Hippocampal formation (tissue), 2 donors: ENCODE data around the gene GNE.
"Not testable (repeated sequence)": the region's sequence is repeated elsewhere in the genome, so short reads cannot be mapped to it uniquely, and the experiment has no call there.

Experiments
- DNase-seq, 2 donors: peaks; one replicate each; lab custom pipeline; 2025; lab: John Stamatoyannopoulos, UW

Gene GNE

DNA sequence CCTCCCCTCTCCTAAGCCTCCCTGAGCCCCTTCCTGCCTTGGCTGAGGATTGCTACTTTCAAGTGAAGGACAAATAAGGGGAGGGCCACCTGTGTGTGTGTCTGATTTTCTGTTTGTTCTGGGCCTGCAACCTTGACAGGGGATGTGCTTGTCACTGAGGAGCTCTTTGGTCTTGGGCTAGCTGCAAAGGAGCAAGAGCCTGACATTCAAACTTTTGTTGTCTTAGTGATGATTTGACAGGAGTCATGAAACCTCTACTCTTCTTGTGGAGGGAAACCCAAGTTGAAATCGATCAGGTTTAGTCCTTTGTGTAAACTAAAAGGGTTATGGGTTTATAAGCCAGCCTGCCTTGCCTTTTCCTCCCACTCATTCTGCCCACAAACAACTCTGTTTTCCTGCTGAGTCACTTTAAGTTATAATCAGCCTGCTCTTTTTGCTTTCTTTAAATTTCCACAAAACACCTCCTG, 50.7 kb downstream of the GNE start:
- no peak for DNase-seq

DNA sequence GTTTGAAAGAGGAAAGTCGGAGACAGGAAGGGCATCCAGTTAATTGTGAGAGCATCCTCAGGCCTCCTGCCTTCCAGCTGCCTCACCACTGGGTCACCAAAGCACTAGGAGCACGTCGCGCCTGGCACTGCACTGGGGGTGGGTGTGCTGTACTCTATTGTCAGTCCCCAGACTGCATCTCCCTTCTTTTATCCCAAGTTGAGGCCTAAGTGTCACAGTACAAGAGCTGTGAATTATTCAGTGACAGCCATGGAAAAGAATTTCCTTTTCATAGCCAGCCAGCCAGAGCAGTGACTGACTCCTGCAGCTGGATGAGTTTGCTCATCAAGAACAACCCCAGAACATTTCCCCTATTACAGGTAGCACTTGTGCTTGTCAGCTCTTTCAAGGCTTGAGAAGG, 51.2 kb downstream of the GNE start:
- peak; percentile 61 to 68 for DNase-seq

DNA sequence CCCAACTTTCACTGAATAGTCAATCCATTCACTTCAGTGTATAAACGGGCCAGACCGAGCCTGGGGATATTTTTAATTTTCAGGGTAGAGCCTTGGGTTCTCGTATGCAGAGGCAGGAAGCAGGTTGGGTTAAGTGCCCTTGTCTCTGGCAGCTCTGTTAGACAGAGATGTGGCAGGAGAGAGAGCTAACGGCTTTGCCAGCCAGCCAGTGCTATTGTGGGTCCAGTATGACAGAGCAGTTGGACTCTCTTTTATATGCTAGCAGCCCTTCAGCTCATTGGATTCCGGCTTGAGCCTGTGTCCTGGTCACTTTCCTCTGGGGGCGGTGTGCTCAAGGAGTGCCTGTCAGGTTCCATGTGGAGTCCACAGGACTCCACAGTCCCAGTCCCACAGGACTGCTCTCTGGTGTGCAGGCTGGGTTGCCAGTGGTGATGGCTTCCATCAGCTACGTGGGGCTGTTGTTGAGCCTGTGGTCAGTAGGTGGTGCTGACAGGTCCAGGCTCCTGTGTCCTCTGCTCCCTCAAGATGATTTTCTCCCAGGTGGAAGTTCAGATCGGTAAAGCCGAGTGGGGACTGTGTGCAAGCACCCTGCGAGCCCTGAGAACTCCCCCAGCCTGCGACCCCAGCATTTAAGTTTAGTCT, 53.2 kb downstream of the GNE start:
- DNase-seq = no peak

DNA sequence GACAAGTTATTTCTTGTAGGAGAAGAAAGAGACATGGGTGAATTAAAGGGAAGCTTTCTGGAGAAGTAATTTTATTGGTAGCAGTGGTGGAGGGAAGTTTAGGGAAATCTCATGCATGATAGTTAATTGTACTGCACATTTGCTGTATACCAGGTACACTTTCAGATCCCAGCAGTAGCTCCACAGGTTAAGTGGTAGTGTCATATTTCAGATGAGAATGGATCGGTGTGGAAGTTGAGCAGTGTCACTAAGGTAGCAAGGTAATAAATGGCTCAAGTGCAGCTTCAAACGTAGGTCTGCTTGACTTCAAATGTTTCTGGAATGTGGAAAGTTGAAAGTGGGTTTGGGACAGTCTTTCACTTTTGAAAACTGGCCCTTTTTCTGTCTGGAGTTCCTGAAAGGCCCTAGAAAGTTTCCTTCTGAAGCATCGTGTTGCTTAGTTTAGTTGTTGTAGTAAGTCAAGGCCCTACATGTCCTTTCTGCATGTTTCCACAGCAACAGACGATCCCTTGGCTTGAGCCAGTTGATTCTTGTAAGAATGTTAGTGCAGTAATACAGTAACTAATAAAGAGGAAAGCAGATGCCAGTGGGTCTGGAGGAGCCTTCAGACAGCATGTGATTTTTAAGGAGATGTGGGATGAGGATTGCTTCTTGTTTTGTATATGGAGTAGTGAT, 63.8 kb downstream of the GNE start:
- no peak for DNase-seq

DNA sequence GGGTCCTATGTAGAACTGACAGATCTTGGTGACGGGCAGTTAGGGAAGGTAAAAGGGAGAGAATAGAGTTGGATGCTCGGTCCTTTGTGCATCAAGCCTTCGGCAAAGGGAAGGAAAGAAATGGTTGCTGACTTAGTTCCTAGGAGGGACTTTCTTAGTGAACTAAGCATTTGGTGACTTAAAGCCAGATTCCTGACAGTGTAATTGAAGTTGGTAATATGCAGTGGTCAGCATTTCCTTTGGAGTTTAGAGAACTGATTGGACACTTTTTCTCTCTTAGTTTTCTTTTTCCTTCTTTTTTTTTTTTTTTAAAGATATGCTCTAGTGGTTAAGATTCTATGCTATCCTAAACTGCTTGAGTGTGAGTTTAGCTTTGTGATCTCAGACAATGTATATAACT, 65.2 kb downstream of the GNE start:
- no peak for DNase-seq

DNA sequence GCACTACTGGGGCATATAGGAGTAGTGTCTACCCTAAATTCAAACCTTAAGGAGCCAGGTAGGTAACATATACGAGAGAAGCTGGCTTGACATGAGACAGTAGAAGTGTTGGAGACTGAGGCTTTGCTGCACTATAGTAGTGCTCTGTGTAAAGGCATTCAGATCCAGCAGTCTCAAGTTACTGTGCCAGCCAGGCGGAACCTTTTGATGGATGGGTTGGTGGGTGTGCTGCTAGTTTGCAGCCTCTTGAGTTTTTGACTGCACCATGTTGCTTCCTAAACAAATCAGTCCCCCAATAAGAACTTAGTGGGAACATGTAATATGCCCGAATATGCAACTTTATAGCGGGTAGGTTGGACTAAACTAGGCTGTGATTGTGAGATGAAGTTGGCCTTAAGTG, 66.1 kb downstream of the GNE start:
- no peak for DNase-seq

DNA sequence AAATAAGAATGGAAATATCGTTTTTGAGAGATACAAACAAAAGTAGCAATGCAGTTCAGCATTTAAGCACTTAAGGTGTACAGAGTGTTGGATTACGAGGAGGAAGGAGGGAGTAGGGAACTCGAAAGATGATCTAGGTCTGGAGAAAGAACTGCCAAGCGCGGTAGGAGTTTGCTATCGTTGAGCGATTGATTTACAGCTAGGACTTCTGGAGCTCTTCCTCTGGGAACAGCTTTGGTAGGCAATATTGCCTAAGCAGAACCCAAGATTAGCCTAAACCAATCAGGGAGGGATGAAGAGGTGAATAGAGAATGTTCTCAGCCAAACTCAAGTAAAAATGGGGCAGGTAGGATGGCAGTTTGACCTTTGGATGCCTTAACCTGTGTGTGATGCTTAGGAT, 66.6 kb downstream of the GNE start:
- DNase-seq = no peak

DNA sequence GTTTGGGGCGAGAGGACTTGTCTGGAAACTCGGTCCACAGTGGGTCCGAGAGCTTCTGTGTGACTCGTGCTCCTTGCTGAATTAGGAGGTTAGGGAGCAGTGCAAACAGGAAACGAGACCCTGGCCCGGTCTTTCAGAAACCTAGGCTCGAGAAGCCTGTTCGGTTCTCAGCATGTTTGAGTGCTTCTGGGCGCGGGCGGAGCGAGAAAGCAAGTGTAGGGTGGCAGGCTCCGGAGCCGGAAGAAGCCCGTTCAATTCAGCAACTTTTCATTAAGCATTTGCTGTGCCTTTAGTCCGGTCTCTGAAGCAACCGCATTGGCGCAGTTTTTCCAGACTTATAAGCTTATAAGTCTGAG, 67.0 kb downstream of the GNE start:
- DNase-seq = no peak

DNA sequence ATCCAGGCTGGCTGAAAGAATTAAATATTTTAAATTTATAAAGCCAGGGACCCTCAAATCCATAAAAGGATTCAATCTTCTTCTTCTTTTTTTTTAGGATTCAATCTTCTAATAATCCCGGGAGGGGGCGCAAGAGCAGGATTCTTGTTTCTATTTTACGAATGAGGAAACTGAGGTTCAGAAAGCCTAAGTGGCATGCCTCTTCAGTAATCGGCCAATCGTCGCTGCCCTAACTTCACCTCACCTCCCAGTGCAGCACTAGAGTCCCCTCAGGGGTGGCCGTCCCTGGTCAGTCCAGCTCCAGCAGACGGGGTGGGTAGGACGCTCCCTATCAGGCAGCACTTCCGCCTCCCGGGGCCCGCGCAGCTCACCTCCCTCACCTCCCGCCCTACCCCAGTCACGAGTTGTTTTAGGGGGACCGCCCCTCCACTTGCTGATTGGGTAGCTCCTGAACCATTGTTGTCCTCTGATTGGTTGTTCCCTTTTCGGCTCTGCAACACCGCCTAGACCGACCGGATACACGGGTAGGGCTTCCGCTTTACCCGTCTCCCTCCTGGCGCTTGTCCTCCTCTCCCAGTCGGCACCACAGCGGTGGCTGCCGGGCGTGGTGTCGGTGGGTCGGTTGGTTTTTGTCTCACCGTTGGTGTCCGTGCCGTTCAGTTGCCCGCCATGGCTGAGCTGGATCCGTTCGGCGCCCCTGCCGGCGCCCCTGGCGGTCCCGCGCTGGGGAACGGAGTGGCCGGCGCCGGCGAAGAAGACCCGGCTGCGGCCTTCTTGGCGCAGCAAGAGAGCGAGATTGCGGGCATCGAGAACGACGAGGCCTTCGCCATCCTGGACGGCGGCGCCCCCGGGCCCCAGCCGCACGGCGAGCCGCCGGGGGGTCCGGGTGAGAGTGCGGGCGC, 67.6 kb downstream of the GNE start, which contains the start of gene CLTA:
Gene CLTA, plus strand, starts transcription at position 534 of the 902 bp plus-strand sequence. Its CDS starts 136 bp downstream, at position 670.
- DNase-seq = peak; percentile 98 to 99

DNA sequence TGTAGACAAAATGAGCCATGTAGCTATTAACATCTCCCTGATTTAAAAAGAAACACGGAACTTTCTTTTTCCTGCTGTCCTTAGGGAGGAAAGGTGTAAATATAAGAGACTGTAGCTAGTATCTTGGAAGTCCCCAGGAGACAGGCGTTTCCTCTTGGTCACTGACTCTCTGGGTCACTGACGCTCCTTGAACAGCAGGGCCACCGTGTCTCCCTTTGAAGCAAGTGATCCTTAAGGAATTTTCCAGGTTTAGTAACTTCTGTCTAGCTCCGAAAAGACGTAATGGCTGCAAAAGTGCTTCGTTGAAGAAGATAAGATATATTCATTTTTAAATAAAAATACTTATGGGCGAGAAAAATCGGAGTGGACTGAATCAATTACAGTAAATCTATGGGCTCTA, 68.3 kb downstream of the GNE start:
- no peak for DNase-seq

DNA sequence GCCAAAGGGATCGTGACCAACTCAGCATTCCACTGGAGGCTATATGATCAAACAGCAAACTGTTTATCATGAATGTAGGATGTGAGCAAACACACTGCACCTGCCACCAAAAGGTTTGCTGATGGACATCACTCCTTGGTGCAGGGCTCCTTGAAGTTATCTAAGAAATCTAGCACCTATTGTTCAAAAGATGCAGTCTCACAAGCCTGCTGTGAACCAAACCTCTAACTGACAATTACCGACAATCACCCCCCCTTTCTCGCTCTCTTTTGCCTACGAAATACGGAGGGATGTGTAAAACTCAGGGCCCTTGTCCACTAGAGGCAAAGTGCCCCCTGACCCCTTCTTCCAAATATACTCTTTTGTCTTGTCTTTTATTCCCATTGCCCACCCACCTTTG, 70.0 kb downstream of the GNE start:
- no peak for DNase-seq

DNA sequence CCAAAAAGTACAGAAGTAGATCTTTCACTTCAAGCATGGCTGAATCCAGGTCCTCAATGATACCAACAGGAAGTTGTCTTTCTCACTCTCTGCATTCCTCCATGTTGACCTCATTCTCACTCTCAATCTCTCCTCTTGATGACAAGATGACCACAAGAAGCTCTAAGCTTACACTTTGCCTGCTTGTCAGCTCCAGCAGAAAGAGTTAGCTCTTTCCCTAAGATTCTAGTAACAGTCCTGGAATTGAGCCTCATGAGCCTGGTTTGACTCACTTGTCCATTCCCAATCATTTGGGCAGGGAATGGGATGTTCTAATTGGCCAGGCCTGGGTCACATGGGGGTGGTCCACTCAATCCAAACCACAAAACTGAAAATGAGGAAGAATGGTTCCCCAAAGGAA, 70.8 kb downstream of the GNE start:
- DNase-seq = no peak

DNA sequence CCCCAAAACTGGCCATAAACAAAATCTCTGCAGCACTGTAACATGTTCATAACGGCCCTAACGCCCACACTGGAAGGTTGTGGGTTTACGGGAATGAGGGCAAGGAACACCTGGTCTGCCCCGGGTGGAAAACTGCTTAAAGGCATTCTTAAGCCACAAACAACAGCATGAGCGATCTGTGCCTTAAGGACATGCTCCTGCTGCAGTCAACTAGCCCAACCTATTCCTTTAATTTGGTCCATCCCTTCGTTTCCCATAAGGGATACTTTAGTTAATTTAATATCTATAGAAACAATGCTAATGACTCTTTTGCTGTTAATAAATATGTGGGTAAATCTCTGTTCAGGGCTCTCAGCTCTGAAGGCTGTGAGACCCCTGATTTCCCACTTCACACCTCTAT, 78.0 kb downstream of the GNE start:
- DNase-seq = not testable (repeated sequence)

DNA sequence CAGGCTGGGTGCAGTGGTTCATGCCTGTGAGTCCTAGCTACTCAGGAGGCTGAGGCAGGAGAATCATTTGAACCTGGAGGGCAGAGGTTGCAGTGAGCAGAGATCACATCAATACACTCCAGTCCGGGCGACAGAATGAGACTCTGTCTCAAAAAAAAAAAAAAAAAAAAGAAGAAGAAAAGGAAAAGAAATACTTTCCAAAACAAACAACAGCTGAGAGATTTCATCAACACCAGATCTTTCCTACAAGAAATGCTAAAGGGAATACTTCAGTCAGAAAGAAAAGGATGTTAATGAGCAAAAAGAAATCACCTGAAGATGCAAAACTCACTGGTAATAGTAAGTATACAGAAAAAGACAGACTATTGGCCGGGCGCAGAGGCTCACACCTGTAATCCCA, 80.7 kb downstream of the GNE start:
- DNase-seq = no peak

DNA sequence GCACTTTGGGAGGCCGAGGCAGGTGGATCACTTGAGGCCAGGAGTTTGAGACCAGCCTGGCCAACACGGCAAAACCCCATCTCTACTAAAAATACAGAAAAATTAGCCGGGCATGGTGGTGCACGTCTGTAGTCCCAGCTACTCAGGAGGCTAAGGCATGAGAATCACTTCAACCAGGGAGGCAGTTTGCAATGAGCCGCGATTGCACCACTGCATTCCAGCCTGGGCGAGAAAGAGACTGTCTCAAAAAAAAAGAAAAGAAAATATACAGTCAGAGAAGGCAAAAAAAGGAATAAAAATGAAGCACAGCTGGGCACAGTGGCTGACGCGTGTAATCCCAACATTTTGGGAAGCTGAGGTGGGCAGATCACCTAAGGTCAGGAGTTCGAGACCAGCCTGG, 81.8 kb downstream of the GNE start:
- not testable (repeated sequence) for DNase-seq

DNA sequence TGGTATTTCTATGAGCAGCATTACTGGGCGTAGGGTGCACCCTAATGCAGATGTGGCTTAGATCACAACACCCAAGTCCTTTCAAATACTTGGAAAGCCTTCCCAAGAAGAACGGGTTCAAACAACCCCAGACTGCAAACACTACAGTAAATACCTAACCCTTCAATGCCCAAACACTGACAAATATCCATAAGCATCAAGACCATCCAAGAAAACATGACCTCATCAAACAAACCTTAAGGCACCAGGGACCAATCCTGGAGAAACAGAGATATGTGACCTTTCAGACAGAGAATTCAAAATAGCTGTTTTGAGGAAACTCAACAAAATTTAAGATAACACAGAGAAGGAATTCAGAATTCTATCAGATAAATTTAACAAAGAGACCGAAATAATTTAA, 83.0 kb downstream of the GNE start:
- DNase-seq = not testable (repeated sequence)

DNA sequence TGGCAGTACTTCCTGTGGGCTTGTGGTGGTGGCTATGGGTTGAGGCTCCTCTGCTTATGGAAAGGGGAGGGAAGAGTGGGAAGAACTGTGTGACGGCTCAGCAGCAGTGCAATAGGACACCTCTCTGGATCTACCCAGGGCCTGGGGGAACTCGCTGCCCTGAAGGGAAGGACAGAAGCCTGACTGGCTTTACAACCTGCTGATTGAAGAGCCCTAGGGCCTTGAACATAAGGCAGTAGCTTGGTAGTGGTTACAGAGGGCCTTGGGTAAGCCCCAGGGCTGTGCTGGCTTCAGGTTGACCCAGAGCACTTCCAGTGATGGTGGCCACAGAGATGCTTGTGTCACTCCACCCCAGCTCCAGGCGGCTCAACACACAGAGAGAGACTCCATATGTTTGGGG, 83.5 kb downstream of the GNE start:
- no peak for DNase-seq

DNA sequence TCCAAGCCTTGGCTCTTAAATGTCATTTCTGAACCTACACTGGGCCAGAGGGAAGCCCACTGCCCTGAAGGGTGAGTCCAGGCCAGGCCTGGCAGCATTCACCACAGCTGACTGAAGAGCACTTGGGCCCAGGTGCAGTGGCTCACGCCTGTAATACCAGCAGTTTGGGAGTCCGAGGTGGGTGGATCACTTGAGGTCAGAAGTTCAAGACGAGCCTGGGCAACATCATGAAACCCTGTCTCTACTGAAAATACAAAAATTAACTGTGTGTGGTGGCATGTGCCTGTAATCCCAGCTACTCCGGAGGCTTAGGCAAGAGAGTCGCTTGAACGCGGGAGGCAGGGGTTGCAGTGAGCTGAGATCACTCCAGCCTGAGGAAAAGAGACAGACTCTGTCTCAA, 84.0 kb downstream of the GNE start:
- no peak for DNase-seq

DNA sequence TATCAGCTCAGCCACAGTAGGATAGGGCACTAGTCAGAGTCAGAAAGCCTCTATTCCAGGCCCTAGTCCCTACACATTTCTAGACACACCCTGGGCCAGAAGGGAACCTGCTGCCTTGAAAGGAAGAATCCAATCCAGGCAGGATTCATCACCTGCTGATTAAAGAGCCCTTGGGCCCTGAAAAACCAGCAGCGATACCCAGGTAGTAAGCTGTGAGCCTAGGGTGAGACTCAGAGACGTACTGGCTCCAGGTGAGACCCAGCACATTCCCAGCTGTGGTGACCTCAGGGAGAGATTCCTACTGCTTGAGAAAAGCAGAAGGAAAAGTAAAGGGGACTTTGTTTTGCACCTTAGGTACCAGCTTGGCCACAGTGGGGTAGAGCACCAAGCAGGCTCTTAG, 84.4 kb downstream of the GNE start:
- no peak for DNase-seq

DNA sequence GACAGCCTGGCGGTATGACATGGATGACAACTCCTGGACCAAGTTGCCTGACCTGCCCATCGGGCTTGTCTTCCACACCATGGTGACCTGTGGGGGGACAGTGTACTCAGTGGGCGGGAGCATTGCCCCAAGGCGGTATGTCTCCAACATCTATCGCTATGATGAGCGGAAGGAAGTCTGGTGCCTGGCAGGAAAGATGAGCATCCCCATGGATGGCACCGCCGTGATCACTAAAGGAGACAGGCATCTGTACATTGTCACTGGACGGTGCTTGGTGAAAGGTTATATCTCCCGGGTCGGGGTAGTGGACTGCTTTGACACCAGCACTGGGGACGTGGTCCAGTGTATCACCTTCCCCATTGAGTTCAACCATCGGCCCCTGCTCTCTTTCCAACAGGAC, 87.7 kb downstream of the GNE start:
- no peak for DNase-seq

DNA sequence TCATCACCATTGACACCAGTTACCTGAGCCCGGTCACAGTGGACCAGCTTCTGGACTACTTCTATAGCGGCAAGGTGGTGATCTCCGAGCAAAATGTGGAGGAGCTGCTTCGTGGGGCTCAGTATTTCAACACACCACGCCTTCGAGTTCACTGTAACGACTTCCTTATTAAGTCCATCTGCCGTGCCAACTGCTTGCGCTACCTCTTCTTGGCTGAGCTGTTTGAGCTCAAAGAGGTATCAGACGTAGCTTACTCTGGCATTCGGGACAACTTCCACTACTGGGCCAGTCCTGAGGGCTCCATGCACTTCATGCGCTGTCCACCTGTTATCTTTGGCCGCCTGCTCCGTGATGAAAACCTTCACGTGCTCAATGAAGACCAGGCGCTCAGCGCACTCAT, 88.5 kb downstream of the GNE start:
- DNase-seq = no peak

DNA sequence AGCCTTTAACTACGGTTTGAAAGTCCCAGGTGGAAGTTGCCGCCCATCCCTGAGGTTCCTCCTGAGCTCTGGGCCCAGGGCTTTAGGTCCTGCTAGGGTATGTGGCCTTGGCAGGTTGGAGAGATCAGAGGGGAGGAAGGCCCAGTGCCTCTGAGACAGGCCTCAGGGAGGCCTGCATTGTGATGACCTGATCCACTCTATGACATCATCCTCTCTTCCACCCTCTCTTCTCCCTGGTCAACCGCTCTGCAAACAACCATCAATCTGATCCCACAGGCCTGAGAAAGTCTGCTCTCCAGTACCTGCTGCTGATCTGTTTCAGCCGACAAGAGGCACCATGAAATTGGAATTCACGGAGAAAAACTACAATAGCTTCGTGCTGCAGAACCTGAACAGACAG, 89.1 kb downstream of the GNE start, which contains the start of gene CCIN:
Gene CCIN, plus strand, starts transcription at position 223 of the 400 bp plus-strand sequence. Its CDS starts 115 bp downstream, at position 338.
- DNase-seq = no peak
